ENCODE data around the gene EML2.

DNA sequence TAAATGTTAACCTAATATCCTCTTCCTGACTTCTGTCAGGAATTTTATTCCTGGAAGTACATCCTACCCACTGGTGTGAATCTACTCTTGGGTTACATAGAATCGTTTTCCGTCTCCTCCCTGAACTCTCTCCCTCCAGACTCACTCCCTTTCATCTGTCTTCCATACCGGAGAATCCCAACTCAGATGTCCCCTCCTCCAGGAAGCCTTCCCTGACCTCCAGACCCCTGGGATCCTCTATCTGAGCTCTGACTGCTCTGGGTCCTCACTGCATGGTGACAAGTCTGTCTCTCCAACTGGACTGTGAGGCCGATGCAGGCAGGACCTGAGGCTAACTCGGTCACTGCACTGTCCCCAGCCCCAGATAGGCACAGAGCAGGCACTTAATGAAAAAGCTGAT lies 79.2 kb downstream of the EML2 start:
- TF ChIP-seq, protein P1, sequence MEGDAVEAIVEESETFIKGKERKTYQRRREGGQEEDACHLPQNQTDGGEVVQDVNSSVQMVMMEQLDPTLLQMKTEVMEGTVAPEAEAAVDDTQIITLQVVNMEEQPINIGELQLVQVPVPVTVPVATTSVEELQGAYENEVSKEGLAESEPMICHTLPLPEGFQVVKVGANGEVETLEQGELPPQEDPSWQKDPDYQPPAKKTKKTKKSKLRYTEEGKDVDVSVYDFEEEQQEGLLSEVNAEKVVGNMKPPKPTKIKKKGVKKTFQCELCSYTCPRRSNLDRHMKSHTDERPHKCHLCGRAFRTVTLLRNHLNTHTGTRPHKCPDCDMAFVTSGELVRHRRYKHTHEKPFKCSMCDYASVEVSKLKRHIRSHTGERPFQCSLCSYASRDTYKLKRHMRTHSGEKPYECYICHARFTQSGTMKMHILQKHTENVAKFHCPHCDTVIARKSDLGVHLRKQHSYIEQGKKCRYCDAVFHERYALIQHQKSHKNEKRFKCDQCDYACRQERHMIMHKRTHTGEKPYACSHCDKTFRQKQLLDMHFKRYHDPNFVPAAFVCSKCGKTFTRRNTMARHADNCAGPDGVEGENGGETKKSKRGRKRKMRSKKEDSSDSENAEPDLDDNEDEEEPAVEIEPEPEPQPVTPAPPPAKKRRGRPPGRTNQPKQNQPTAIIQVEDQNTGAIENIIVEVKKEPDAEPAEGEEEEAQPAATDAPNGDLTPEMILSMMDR (IDR thresholded peaks at IDR 0.05), result no peak
- TF ChIP-seq POLR2A (IDR thresholded peaks at IDR 0.05), result no peak
